ENCODE results near the gene RBMY1A1. TPM values are rescaled to one million over a fixed set of nuclear protein-coding genes. Genes with fewer than 3 reads are reported as not detected.

Gene RBMY1A1
- not detected in 5 replicates for total RNA-seq (2022; extraction: Qiagen RNA extraction; ENCODE audit: low read depth)

DNA sequence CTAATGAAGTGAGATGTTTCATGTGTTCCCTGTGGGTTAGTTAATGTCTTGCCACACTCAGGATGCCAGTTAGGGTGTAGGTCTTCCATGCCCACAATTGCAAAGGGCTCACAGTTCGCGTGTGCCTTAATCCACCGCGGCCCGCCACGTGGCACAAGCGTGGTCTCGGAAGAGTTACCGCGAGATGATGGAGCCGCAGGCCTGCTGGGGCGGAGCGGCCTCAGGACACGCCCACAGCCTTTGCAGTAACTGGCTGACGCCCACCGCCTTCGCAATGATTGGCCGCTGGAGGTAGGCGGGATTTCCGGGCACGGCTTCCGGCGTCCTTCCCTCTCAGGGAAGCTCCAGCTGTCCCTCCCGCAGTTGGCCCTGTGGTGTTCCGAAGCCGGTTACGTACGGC, at the start of gene RBMY1A1:
Gene RBMY1A1 (plus strand): TSS at position 301 of the 400 bp plus-strand sequence. CDS start 2,013 bp downstream, outside the sequence.

DNA sequence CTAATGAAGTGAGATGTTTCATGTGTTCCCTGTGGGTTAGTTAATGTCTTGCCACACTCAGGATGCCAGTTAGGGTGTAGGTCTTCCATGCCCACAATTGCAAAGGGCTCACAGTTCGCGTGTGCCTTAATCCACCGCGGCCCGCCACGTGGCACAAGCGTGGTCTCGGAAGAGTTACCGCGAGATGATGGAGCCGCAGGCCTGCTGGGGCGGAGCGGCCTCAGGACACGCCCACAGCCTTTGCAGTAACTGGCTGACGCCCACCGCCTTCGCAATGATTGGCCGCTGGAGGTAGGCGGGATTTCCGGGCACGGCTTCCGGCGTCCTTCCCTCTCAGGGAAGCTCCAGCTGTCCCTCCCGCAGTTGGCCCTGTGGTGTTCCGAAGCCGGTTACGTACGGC, 23.6 kb upstream of the RBMY1A1 start, which contains the start of gene RBMY1B:
Gene RBMY1B (plus strand): TSS at position 301 of the 400 bp plus-strand sequence. CDS start 2,013 bp downstream, outside the sequence.

Other genes starting within 250 kb of the RBMY1A1 start
- gene RBMY1B, start 23.5 kb upstream of the RBMY1A1 start, total RNA-seq (2022; extraction: Qiagen RNA extraction; ENCODE audit: low read depth) = not detected in 5 replicates